GM23338 (cell line): ENCODE measurements around the gene ALKBH8. TPM values are rescaled to one million over a fixed set of nuclear protein-coding genes. Genes with fewer than 3 reads are reported as not detected.

Experiments used
- ATAC-seq: fragments of 200-7000 bp; cut with Tn5 transposase; 3 replicates; pipeline ENCODE4 v1.9.1; 2020
- DNase-seq: peaks from one replicate; pipeline ENCODE4 v3.0.0-alpha.2; 2015; ENCODE audit warnings: low spot score
- H2AFZ ChIP-seq: fragments of 200-600 bp; sonication (generic); 2 replicates; pipeline ENCODE4 v1.8.0; 2016; ENCODE audit warnings: antibody characterized with exemption, mild to moderate bottlenecking, moderate library complexity
- H3F3A ChIP-seq: fragments of 200-600 bp; sonication (generic); replicated peaks from 2 replicates; pipeline ENCODE4 v1.8.0; 2017; ENCODE audit warnings: antibody characterized with exemption, mixed run types, low read depth
- H3K27ac ChIP-seq: fragments of 200-600 bp; sonication (generic); 2 replicates; pipeline ENCODE4 v1.6.1; 2016; ENCODE audit warnings: low read depth
- H3K27me3 ChIP-seq: fragments of 200-600 bp; sonication (generic); 2 replicates; pipeline ENCODE4 v1.8.0; 2016; ENCODE audit warnings: mild to moderate bottlenecking, mixed run types, moderate library complexity; ENCODE audit not compliant: insufficient read depth
- H3K36me3 ChIP-seq: fragments of 200-600 bp; sonication (generic); 2 replicates; pipeline ENCODE4 v1.8.0; 2016; ENCODE audit warnings: mild to moderate bottlenecking; ENCODE audit not compliant: insufficient read depth
- H3K4me1 ChIP-seq: fragments of 200-600 bp; sonication (generic); 2 replicates; pipeline ENCODE4 v1.8.0; 2016; ENCODE audit warnings: mild to moderate bottlenecking, moderate library complexity; ENCODE audit not compliant: insufficient read depth
- H3K4me2 ChIP-seq: fragments of 200-600 bp; sonication (generic); 2 replicates; pipeline ENCODE4 v1.7.1; 2017; ENCODE audit warnings: mixed run types
- H3K4me3 ChIP-seq: fragments of 200-600 bp; sonication (generic); 2 replicates; pipeline ENCODE4 v1.6.1; 2016; ENCODE audit warnings: mixed run types
- H3K79me2 ChIP-seq: fragments of 200-600 bp; sonication (generic); replicated peaks from 2 replicates; pipeline ENCODE4 v1.8.0; 2017; ENCODE audit warnings: mild to moderate bottlenecking; ENCODE audit not compliant: insufficient read depth
- H3K9me2 ChIP-seq: fragments of 200-600 bp; sonication (generic); 2 replicates; pipeline ENCODE4 v1.8.0; 2017; ENCODE audit not compliant: insufficient read depth
- H4K20me1 ChIP-seq: fragments of 200-600 bp; sonication (generic); replicated peaks from 2 replicates; pipeline ENCODE4 v1.8.0; 2017; ENCODE audit warnings: mild to moderate bottlenecking; ENCODE audit not compliant: insufficient read depth
- H3K27ac Mint-ChIP-seq: 2 replicates; pipeline ENCODE4 v1.8.0; 2020; ENCODE audit warnings: inconsistent platforms, mild to moderate bottlenecking, moderate library complexity, mixed read lengths
- H3K27me3 Mint-ChIP-seq: 3 replicates; pipeline ENCODE4 v1.8.0; 2022; ENCODE audit warnings: low read depth, mild to moderate bottlenecking, moderate library complexity, mixed read lengths, inconsistent platforms; ENCODE audit not compliant: insufficient read depth, poor library complexity
- H3K36me3 Mint-ChIP-seq: 3 replicates; pipeline ENCODE4 v1.8.0; 2021; ENCODE audit warnings: low read depth, mild to moderate bottlenecking, inconsistent platforms, moderate library complexity, mixed read lengths
- H3K4me1 Mint-ChIP-seq: 3 replicates; pipeline ENCODE4 v1.8.0; 2020; ENCODE audit warnings: mild to moderate bottlenecking, inconsistent platforms, mixed read lengths
- H3K4me3 Mint-ChIP-seq: 3 replicates; pipeline ENCODE4 v1.8.0; 2021; ENCODE audit warnings: moderate library complexity, mild to moderate bottlenecking, inconsistent platforms, mixed read lengths
- H3K9me3 Mint-ChIP-seq: 3 replicates; pipeline ENCODE4 v1.8.0; 2020; ENCODE audit warnings: moderate library complexity, mild to moderate bottlenecking, inconsistent platforms, mixed read lengths
- CREB1 ChIP-seq: fragments of 250-450 bp; sonication (Bioruptor Pico); IDR thresholded peaks from 2 replicates; pipeline ENCODE4 v1.5.0; 2020; ENCODE audit warnings: low read depth, mild to moderate bottlenecking, moderate library complexity
- EZH2 ChIP-seq: fragments of 200-600 bp; sonication (generic); IDR thresholded peaks from one replicate; pipeline ENCODE4 v1.8.0; 2017; ENCODE audit warnings: antibody characterized with exemption, mild to moderate bottlenecking, low read depth; ENCODE audit not compliant: unreplicated experiment
- EZH2phosphoT487 ChIP-seq: fragments of 200-600 bp; sonication (generic); IDR thresholded peaks from one replicate; pipeline ENCODE4 v1.8.1; 2018; ENCODE audit warnings: antibody characterized with exemption; ENCODE audit not compliant: unreplicated experiment
- JUNB ChIP-seq: IDR thresholded peaks from one replicate; pipeline ENCODE4 v1.6.1; 2016; ENCODE audit warnings: antibody characterized with exemption; ENCODE audit not compliant: unreplicated experiment
- NANOG ChIP-seq: IDR thresholded peaks from 2 replicates; pipeline ENCODE4 v1.6.1; 2016; ENCODE audit warnings: antibody characterized with exemption, borderline replicate concordance
- POLR2AphosphoS5 ChIP-seq: IDR thresholded peaks from 2 replicates; pipeline ENCODE4 v1.6.1; 2016; ENCODE audit warnings: antibody characterized with exemption, low read depth
- STAT1 ChIP-seq: IDR thresholded peaks from one replicate; pipeline ENCODE4 v1.6.1; 2016; ENCODE audit warnings: antibody characterized with exemption; ENCODE audit not compliant: unreplicated experiment
- ZNF114 ChIP-seq: fragments of 250-450 bp; sonication (Bioruptor Pico); IDR thresholded peaks from 2 replicates; pipeline ENCODE4 v1.5.0; 2020; ENCODE audit warnings: mild to moderate bottlenecking, moderate library complexity
- ZNF331 ChIP-seq: fragments of 250-450 bp; sonication (Bioruptor Pico); IDR thresholded peaks from 2 replicates; pipeline ENCODE4 v1.5.0; 2020; ENCODE audit warnings: low read depth, mild to moderate bottlenecking, moderate library complexity
- ZNF462 ChIP-seq: fragments of 250-450 bp; sonication (Bioruptor Pico); IDR thresholded peaks from 2 replicates; pipeline ENCODE4 v1.5.0; 2020; ENCODE audit warnings: mild to moderate bottlenecking, moderate library complexity
- polyA plus RNA-seq: library from polyadenylated mRNA; unstranded; fragments of >200 nt; fragmentation: Nextera tagmentation; extraction: Ambion mirVana; gene quantifications from 2 replicates; pipeline ENCODE4 v1.2.1, GENCODE V29; 2016
- total RNA-seq: library from RNA; depleted of rRNA; stranded (reverse); fragments of >200 nt; shearing (Covaris generic); gene quantifications from 2 replicates; pipeline ENCODE4 v1.2.3, GENCODE V29; 2014
- TF ChIP-seq, protein P1 (sequence below), 2 experiments: fragments of 200-600 bp in 1 of 2; sonication (generic) in 1 of 2; conservative IDR thresholded peaks; 2 replicates each; pipeline versions ENCODE4 v1.5.1 to v1.6.1; 2016 to 2017; ENCODE audit warnings: antibody characterized with exemption in 2 of 2, low read depth in 2 of 2, mild to moderate bottlenecking in 2 of 2, moderate library complexity in 1 of 2
- TF ChIP-seq, protein P2 (sequence below): IDR thresholded peaks from one replicate; pipeline ENCODE4 v1.6.1; 2018; ENCODE audit warnings: antibody characterized with exemption; ENCODE audit not compliant: unreplicated experiment
- TF ChIP-seq, protein P3 (sequence below): IDR thresholded peaks from 2 replicates; pipeline ENCODE4 v1.6.1; 2016; ENCODE audit warnings: antibody characterized with exemption

ALKBH8 gene
- total and polyA plus RNA-seq, 2 experiments from 2014 or later = 8.9 to 14.2 TPM

GRCh38 chr11:107505647-107506225 is 59.8 kb downstream of the ALKBH8 start:
- Histone ChIP-seq H3K4me1 (no peaks in the 10 kb centered on the region), H3K9me2 (0 out of 2 replicates have a peak, but pooled peaks cover 3% of the 10 kb centered on the region), H3K27me3 (no peaks in the 10 kb centered on the region), H3K36me3 (peaks cover 18% of the 10 kb centered on the region), H3K4me3 (no peak overlapping the region), H3K4me2 (no peak overlapping the region), H4K20me1 (no peaks in the 10 kb centered on the region), H2AFZ (no peak overlapping the region), H3F3A (no peaks in the 10 kb centered on the region), H3K27ac (0 out of 2 replicates have a peak overlapping the region, but pooled peaks have one; percentile 24), H3K79me2 (no peaks in the 10 kb centered on the region)
- H3K9me3 Mint-ChIP-seq = peaks cover 16% of the 10 kb centered on the region
- DNase-seq = no peak
- no peak for ATAC-seq
- no peak for TF ChIP-seq JUNB
- TF ChIP-seq, protein P1, sequence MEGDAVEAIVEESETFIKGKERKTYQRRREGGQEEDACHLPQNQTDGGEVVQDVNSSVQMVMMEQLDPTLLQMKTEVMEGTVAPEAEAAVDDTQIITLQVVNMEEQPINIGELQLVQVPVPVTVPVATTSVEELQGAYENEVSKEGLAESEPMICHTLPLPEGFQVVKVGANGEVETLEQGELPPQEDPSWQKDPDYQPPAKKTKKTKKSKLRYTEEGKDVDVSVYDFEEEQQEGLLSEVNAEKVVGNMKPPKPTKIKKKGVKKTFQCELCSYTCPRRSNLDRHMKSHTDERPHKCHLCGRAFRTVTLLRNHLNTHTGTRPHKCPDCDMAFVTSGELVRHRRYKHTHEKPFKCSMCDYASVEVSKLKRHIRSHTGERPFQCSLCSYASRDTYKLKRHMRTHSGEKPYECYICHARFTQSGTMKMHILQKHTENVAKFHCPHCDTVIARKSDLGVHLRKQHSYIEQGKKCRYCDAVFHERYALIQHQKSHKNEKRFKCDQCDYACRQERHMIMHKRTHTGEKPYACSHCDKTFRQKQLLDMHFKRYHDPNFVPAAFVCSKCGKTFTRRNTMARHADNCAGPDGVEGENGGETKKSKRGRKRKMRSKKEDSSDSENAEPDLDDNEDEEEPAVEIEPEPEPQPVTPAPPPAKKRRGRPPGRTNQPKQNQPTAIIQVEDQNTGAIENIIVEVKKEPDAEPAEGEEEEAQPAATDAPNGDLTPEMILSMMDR (conservative IDR thresholded peaks at IDR 0.05; ENCODE audit: low read depth in 2 of 2) = no peak
- no peak for TF ChIP-seq EZH2
- TF ChIP-seq STAT1 = no peak
- TF ChIP-seq EZH2phosphoT487 = no peak
- no peak for TF ChIP-seq ZNF331
- TF ChIP-seq, protein P2, sequence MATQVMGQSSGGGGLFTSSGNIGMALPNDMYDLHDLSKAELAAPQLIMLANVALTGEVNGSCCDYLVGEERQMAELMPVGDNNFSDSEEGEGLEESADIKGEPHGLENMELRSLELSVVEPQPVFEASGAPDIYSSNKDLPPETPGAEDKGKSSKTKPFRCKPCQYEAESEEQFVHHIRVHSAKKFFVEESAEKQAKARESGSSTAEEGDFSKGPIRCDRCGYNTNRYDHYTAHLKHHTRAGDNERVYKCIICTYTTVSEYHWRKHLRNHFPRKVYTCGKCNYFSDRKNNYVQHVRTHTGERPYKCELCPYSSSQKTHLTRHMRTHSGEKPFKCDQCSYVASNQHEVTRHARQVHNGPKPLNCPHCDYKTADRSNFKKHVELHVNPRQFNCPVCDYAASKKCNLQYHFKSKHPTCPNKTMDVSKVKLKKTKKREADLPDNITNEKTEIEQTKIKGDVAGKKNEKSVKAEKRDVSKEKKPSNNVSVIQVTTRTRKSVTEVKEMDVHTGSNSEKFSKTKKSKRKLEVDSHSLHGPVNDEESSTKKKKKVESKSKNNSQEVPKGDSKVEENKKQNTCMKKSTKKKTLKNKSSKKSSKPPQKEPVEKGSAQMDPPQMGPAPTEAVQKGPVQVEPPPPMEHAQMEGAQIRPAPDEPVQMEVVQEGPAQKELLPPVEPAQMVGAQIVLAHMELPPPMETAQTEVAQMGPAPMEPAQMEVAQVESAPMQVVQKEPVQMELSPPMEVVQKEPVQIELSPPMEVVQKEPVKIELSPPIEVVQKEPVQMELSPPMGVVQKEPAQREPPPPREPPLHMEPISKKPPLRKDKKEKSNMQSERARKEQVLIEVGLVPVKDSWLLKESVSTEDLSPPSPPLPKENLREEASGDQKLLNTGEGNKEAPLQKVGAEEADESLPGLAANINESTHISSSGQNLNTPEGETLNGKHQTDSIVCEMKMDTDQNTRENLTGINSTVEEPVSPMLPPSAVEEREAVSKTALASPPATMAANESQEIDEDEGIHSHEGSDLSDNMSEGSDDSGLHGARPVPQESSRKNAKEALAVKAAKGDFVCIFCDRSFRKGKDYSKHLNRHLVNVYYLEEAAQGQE = no peak
- TF ChIP-seq NANOG = no peak
- TF ChIP-seq ZNF114 (CRISPR knock-in tag) = no peak
- no peak for TF ChIP-seq ZNF462 (CRISPR knock-in tag)
- TF ChIP-seq POLR2AphosphoS5 = no peak
- TF ChIP-seq, protein P3, sequence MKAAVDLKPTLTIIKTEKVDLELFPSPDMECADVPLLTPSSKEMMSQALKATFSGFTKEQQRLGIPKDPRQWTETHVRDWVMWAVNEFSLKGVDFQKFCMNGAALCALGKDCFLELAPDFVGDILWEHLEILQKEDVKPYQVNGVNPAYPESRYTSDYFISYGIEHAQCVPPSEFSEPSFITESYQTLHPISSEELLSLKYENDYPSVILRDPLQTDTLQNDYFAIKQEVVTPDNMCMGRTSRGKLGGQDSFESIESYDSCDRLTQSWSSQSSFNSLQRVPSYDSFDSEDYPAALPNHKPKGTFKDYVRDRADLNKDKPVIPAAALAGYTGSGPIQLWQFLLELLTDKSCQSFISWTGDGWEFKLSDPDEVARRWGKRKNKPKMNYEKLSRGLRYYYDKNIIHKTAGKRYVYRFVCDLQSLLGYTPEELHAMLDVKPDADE = no peak
- no peak for TF ChIP-seq CREB1 (CRISPR knock-in tag)
- no peak overlapping the region for H3K4me3 Mint-ChIP-seq
- H3K27ac Mint-ChIP-seq = no peak overlapping the region; the same call in 1 of the 2 replicates
- no peaks in the 10 kb centered on the region for H3K27me3 Mint-ChIP-seq
- no peaks in the 10 kb centered on the region for H3K4me1 Mint-ChIP-seq
- peaks cover 47% of the 10 kb centered on the region for H3K36me3 Mint-ChIP-seq
